Karpas-422 (cell line): Measurements from ENCODE around the gene SLC22A14. TPM values are rescaled to one million over a fixed set of nuclear protein-coding genes. Genes with fewer than 3 reads are reported as not detected.

Experiments
- DNase-seq: peaks from one replicate; pipeline ENCODE4 v3.0.0-alpha.2; 2015
- H2AFZ ChIP-seq: fragments of 200-600 bp; sonication (generic); 2 replicates; pipeline ENCODE4 v1.6.1; 2014; ENCODE audit warnings: antibody characterized with exemption, low read length, mixed read lengths
- H3K27ac ChIP-seq: fragments of 200-600 bp; sonication (generic); 2 replicates; pipeline ENCODE4 v1.5.1; 2014; ENCODE audit warnings: mild to moderate bottlenecking, low read length, moderate library complexity
- H3K27me3 ChIP-seq: fragments of 200-600 bp; sonication (generic); 2 replicates; pipeline ENCODE4 v1.6.1; 2014; ENCODE audit warnings: low read length, mixed read lengths
- H3K36me3 ChIP-seq: fragments of 200-600 bp; sonication (generic); 2 replicates; pipeline ENCODE4 v1.6.1; 2014; ENCODE audit warnings: low read length, mixed read lengths; ENCODE audit not compliant: insufficient read depth
- H3K4me1 ChIP-seq: fragments of 200-600 bp; sonication (generic); 2 replicates; pipeline ENCODE4 v1.6.1; 2014; ENCODE audit warnings: mild to moderate bottlenecking, low read length, mixed read lengths
- H3K4me2 ChIP-seq: fragments of 200-600 bp; sonication (generic); 2 replicates; pipeline ENCODE4 v1.6.1; 2014; ENCODE audit warnings: low read length, low read depth, mild to moderate bottlenecking; ENCODE audit not compliant: poor library complexity, severe bottlenecking
- H3K4me3 ChIP-seq: fragments of 200-600 bp; sonication (generic); 2 replicates; pipeline ENCODE4 v1.5.1; 2014; ENCODE audit warnings: mild to moderate bottlenecking, antibody characterized with exemption, low read length, mixed read lengths
- H3K79me2 ChIP-seq: fragments of 200-600 bp; sonication (generic); 2 replicates; pipeline ENCODE4 v1.6.1; 2014; ENCODE audit warnings: mild to moderate bottlenecking, low read length, mixed read lengths
- H3K9ac ChIP-seq: fragments of 200-600 bp; sonication (generic); 2 replicates; pipeline ENCODE4 v1.6.0; 2014; ENCODE audit warnings: low read length
- H3K9me2 ChIP-seq: fragments of 200-600 bp; sonication (generic), shearing (Covaris generic); replicated peaks from 2 replicates; pipeline ENCODE4 v1.6.0; 2014; ENCODE audit warnings: mild to moderate bottlenecking, low read length, moderate library complexity; ENCODE audit not compliant: insufficient read depth
- H3K9me3 ChIP-seq: fragments of 300-700, 200-600 bp; sonication (generic); 2 replicates; pipeline ENCODE4 v1.6.1; 2014; ENCODE audit warnings: low read length, mixed read lengths
- H4K20me1 ChIP-seq: fragments of 200-600 bp; sonication (generic); 2 replicates; pipeline ENCODE4 v1.6.1; 2014; ENCODE audit warnings: mild to moderate bottlenecking, antibody characterized with exemption, low read length, low read depth; ENCODE audit not compliant: insufficient read depth
- total RNA-seq: library from RNA; depleted of rRNA; stranded (reverse); fragments of >200 nt; shearing (Covaris generic); gene quantifications from 2 replicates; pipeline ENCODE4 v1.2.3, GENCODE V29; 2014; ENCODE audit warnings: low replicate concordance

Gene SLC22A14
- total RNA-seq, 1 experiment from 2014 or later, result not detected

- H3K4me1 ChIP-seq, result peaks cover 19% of the 10 kb centered on the region
- no peaks in the 10 kb centered on the region for H3K9me2 ChIP-seq
- no peak overlapping the region for H3K4me3 ChIP-seq
- H3K9me3 ChIP-seq, result no peaks in the 10 kb centered on the region
- H3K27me3 ChIP-seq, result no peaks in the 10 kb centered on the region
- no peaks in the 10 kb centered on the region for H3K79me2 ChIP-seq
- H4K20me1 ChIP-seq, result no peaks in the 10 kb centered on the region
- no peak overlapping the region for H3K9ac ChIP-seq
- no peak for DNase-seq
- H3K4me2 ChIP-seq, result no peak overlapping the region
- H3K36me3 ChIP-seq, result no peaks in the 10 kb centered on the region; the same call in 1 of the 2 replicates
- H3K27ac ChIP-seq, result no peak overlapping the region
- H2AFZ ChIP-seq, result no peak overlapping the region
Observed at GRCh38 chr3:38274864-38275649, 7.0 kb upstream of the SLC22A14 start.

GRCh38 chr3:38275658-38276057 lies 6.4 kb upstream of the SLC22A14 start:
- Histone ChIP-seq H3K4me1 (peaks cover 19% of the 10 kb centered on the region), H4K20me1 (no peaks in the 10 kb centered on the region), H3K4me3 (no peak overlapping the region), H3K4me2 (no peak overlapping the region), H3K9me2 (no peaks in the 10 kb centered on the region), H3K27me3 (no peaks in the 10 kb centered on the region), H3K36me3 (no peaks in the 10 kb centered on the region; the same call in 1 of the 2 replicates), H3K9me3 (no peaks in the 10 kb centered on the region), H3K9ac (no peak overlapping the region), H3K79me2 (no peaks in the 10 kb centered on the region), H3K27ac (no peak overlapping the region), H2AFZ (no peak overlapping the region)
- no peak for DNase-seq

DNA sequence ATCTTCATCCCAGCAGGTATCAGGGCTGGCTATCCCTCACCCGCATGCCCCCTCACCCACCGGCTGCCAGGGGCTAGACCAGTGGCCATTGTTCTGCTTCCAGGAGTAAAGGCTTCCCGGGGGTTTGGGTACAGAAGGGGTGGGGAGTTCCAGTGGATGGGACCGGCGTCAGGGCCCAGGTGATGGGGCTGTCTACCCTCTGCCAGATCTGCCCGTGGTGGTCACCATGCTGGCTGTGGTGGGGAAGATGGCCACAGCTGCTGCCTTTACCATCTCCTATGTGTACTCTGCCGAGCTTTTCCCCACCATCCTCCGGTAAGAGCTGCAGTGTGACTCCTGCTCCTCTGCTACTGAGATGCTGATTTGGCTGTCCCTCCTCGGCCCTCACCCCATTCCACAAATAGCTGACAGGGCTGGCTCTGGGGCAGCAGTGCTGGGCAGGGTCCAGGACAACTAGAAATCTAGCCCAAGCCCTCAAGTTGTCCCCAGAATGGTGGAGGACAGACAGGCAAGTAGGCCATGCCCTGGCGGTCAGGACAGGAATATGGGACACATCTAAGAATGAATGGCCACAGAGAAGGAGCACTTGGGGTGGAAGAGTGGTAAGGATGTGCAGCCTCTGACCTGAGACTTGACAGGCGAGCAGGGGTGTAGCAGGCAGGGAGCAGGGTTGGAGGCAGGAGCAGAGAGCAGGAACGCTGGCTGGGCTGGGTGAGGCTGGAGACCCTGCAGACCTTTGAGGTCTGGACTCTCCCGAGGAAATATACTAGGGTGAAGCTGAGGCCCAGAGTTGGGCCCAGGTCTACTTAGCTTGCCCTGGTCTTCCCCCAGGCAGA lies 5.8 kb upstream of the SLC22A14 start:
- no peak overlapping the region for H3K4me2 ChIP-seq
- H3K9me2 ChIP-seq, result no peaks in the 10 kb centered on the region
- H3K79me2 ChIP-seq, result no peaks in the 10 kb centered on the region
- H3K4me1 ChIP-seq, result peaks cover 19% of the 10 kb centered on the region
- no peak overlapping the region for H3K27ac ChIP-seq
- no peaks in the 10 kb centered on the region; the same call in 1 of the 2 replicates for H3K36me3 ChIP-seq
- H3K9ac ChIP-seq, result no peak overlapping the region
- no peaks in the 10 kb centered on the region for H3K27me3 ChIP-seq
- no peaks in the 10 kb centered on the region for H4K20me1 ChIP-seq
- no peak overlapping the region for H3K4me3 ChIP-seq
- H3K9me3 ChIP-seq, result no peaks in the 10 kb centered on the region
- H2AFZ ChIP-seq, result no peak overlapping the region
- no peak for DNase-seq

GRCh38 chr3:38276917-38277630 lies 5.0 kb upstream of the SLC22A14 start:
- no peak overlapping the region for H3K4me2 ChIP-seq
- H3K4me1 ChIP-seq, result peaks cover 13% of the 10 kb centered on the region
- no peaks in the 10 kb centered on the region; the same call in 1 of the 2 replicates for H3K36me3 ChIP-seq
- no peak overlapping the region for H3K9ac ChIP-seq
- no peaks in the 10 kb centered on the region for H3K9me2 ChIP-seq
- H3K79me2 ChIP-seq, result no peaks in the 10 kb centered on the region
- DNase-seq, result no peak
- no peak overlapping the region for H3K27ac ChIP-seq
- H3K27me3 ChIP-seq, result no peaks in the 10 kb centered on the region
- H2AFZ ChIP-seq, result no peak overlapping the region
- no peaks in the 10 kb centered on the region for H3K9me3 ChIP-seq
- H4K20me1 ChIP-seq, result no peaks in the 10 kb centered on the region
- no peak overlapping the region for H3K4me3 ChIP-seq

DNA sequence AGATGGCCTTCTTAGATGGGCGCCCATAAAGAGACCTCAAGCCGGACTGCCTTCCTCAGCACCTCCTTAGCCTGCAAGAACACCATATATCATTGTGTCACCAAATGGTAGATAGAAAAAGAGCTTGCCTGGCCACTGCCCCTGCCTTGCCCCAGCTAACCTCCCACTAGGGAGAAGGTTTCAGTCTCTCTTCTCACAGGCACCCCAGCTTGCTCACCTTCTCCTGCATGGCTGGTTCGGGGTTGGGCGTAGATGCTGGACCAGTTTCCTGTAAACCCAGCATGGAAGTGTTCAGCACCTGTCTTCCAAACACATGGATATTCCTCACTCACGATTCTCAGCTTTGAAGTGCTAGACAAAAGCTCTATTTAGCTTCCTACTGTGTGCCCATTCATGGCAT lies 3.3 kb upstream of the SLC22A14 start:
- Histone ChIP-seq H3K79me2 (no peaks in the 10 kb centered on the region), H3K9me2 (no peaks in the 10 kb centered on the region), H3K9me3 (no peaks in the 10 kb centered on the region), H3K4me2 (no peak overlapping the region), H2AFZ (no peak overlapping the region), H3K4me1 (no peaks in the 10 kb centered on the region), H3K27ac (no peak overlapping the region), H3K9ac (no peak overlapping the region), H3K36me3 (no peaks in the 10 kb centered on the region; the same call in 1 of the 2 replicates), H3K27me3 (no peaks in the 10 kb centered on the region), H3K4me3 (no peak overlapping the region), H4K20me1 (no peaks in the 10 kb centered on the region)
- DNase-seq, result no peak

DNA sequence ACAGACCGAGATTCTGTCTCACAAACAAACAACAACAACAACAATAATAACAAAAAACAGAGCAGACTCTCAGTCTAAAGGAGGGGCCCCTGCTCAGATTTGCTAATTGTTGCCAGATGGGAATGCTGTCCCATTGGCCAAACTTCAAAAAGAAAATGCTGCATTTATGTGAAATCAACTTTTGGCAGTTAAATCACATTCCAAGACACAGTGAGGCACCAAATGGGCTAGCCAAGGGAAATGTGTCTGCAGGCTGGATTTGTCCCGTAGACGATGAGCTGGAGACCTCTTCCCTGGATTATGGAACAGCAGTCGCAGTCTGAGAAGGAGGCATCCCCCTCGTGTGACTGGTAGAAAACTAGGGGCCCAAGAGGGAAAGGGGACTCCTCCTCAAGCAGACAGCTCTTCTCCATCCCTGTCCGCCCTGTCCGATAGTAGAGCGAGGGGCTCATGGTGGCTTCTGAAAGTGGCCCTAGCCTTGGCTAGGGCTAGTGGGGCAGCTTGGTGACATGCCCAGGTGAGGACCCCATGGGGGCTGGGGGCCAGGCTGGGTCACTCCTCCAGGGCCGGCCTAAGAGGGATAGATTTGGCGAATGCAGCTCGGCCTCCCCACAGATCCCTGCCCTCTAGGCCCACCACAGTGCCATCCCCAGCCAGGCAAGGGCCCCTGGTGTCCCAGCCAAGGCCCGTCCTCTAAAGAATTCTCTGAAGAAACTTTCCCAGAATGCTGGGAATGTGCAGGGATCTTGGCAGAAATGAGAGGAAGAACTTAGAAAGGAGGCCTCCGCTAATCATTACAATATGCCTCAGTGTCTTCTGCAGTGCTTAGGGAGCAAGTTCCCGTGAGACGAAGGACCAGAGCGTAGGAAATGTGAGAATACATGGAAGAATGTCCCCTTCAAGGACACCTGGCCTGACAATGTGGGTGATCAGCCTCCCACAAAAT lies 2.0 kb downstream of the SLC22A14 start:
- Histone ChIP-seq H3K4me1 (no peaks in the 10 kb centered on the region), H3K79me2 (no peaks in the 10 kb centered on the region), H3K4me2 (no peak overlapping the region), H3K36me3 (no peaks in the 10 kb centered on the region), H2AFZ (no peak overlapping the region), H3K9me2 (no peaks in the 10 kb centered on the region), H4K20me1 (no peaks in the 10 kb centered on the region), H3K27ac (no peak overlapping the region), H3K9ac (no peak overlapping the region), H3K4me3 (no peak overlapping the region), H3K27me3 (no peaks in the 10 kb centered on the region), H3K9me3 (no peaks in the 10 kb centered on the region)
- no peak for DNase-seq

- Histone ChIP-seq H3K4me1 (no peaks in the 10 kb centered on the region), H3K9me3 (no peaks in the 10 kb centered on the region)
Observed at GRCh38 chr3:38284756-38285150, 2.7 kb downstream of the SLC22A14 start.

More at GRCh38 chr3:38284756-38285150, 2.7 kb downstream of the SLC22A14 start:
- H3K27ac ChIP-seq, result no peak overlapping the region
- no peaks in the 10 kb centered on the region for H3K9me2 ChIP-seq
- H4K20me1 ChIP-seq, result no peaks in the 10 kb centered on the region
- no peak for DNase-seq
- no peaks in the 10 kb centered on the region for H3K27me3 ChIP-seq
- no peak overlapping the region for H2AFZ ChIP-seq
- H3K9ac ChIP-seq, result no peak overlapping the region
- H3K4me3 ChIP-seq, result no peak overlapping the region
- H3K79me2 ChIP-seq, result no peaks in the 10 kb centered on the region
- no peaks in the 10 kb centered on the region for H3K36me3 ChIP-seq
- H3K4me2 ChIP-seq, result no peak overlapping the region
